ENCODE data around the gene CEL. TPM values are rescaled to one million over a fixed set of nuclear protein-coding genes. Genes with fewer than 3 reads are reported as not detected.
A peak's percentile ranks its signal among the peaks of the same experiment; 100 is the strongest.

CEL gene
- total RNA-seq, 2 experiments from 2014 or later = 2.4 to 2.8 TPM

DNA sequence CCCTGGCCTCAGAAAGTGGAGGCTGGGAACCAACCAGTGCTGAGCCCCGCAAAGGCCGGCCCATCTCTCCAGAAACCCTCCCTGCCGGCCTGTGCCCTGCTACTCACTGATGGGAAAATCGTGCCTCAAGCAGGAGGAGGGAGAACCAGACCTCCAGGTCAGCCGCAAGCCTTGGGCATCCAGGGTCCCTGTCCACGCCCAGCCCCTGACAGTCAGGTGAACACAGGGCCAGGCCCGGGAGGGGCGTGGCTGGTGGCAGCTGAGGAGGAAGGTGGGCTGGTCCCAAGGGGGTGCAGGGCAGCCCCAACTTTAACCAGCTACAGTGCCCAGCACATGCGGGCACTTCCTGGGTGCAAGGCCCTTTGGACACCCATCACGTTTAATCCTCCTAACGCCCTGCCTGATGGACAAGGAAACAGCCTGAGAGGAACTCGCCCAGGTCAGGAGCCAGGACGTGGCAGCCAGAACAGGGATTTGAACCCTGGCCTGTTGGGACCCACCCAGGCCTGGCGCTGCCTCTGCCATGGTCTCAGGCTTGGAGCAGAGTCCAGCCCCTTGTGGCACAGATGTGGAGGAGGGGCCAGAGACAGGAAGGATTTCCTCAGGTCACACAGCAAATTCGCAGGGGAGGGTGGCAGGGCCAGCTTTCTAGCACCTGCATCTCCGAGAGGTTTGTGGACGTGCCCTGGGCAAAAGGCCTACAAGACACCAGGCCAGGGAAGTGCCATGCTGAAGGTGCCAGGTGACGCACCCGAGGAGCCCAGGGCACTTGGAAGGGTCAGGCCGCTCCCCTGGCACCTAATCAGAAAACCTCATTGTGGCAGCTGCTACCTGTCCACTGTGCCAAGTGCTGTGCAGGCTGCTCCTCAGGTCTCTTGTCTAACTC is 54.8 kb downstream of the CEL start:
- DNase-seq = no peak
- Mint-ChIP-seq H3K27me3 (ENCODE audit: low read depth) (no peaks in the 10 kb centered on the region), H3K36me3 (ENCODE audit: low read depth) (peaks cover 9% of the 10 kb centered on the region), H3K27ac (no peak overlapping the region), H3K4me3 (no peak overlapping the region), H3K4me1 (ENCODE audit: low read depth) (peaks cover 81% of the 10 kb centered on the region), H3K9me3 (ENCODE audit: insufficient read depth) (no peaks in the 10 kb centered on the region)
- no peak for ATAC-seq
- CTCF ChIA-PET = interaction anchor here (1.0 to 22.3 kb wide), 6 partner anchors 9 to 68 kb away, joined by 3 to 421 read pairs (median 6); no protein-coding TSS in a partner anchor
- POLR2A ChIA-PET = interaction anchor here (1.2 to 2.8 kb wide), 4 partner anchors 17 to 232 kb away, joined by 5 to 17 read pairs (median 10); partner anchors contain the start of genes GTF3C5, MED22 and RPL7A

DNA sequence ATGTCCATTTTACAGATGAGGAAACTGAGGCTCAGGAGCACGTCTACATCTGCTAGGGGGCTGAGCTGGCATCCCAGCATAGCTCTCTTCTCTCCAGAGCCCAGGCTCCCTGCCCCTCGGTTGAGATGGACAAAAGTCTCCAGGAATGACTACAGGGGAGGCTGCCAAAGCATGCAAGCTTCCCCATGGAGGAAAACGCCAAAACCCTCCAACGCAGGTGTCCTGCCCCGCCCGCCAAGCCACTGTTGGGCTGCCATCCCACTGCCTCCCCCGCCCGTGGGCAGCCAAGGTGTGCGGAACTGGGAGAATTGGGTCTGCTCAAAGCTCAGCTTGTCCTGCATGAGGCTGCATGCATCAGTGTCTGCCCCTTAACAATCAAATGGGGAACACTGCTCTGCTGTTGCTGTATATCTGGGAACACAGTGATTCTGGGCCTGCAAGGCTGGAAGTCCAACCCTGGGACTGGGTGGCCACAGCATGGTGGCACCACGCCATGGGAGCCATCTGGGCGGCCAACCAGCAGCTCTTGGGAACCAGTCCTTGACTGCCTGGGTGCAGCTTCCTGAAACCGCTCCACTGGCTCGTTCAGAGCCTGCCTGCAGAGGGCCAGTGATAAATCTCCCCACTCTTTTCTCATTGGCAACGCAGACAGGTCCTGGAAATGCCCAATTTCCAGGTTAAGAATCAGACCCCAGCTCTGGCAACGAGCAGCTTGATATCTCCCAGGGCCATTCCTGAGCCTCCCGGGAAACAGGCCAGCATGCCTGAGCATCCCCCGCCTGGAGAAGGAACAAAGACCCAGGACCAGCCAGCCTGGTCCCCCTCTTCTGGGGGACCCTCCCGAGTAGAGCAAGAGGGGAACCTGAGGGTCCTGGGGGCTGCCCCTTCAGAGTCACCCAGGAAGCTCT is 55.7 kb downstream of the CEL start:
- no peak overlapping the region for H3K4me3 Mint-ChIP-seq

DNA sequence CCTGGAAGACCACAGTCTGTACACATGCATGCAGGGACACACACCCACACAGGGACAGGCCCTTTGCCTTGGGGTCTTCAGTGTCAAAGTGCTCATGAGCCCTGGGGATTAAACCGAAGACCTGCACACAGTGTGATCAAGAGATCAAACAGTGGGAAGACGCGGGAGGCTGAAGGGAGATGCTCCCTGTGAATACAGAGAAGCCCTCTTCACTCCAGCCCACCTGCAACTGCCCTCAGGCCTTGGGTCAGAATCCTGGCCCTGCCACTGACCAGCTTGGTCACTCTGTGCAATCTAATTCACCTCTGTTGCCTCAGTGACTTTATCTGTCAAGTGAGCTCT is 56.4 kb downstream of the CEL start:
- Mint-ChIP-seq H3K27ac (no peak overlapping the region), H3K9me3 (ENCODE audit: insufficient read depth) (no peaks in the 10 kb centered on the region), H3K4me3 (no peak overlapping the region), H3K4me1 (ENCODE audit: low read depth) (peaks cover 83% of the 10 kb centered on the region), H3K36me3 (ENCODE audit: low read depth) (peaks cover 8% of the 10 kb centered on the region), H3K27me3 (ENCODE audit: low read depth) (no peaks in the 10 kb centered on the region)
- ChIA-PET CTCF (interaction anchor here (0.9 to 22.3 kb wide), 4 partner anchors 15 to 96 kb away, joined by 3 to 421 read pairs (median 4); no protein-coding TSS in a partner anchor), POLR2A (interaction anchor here (0.8 to 1.7 kb wide), 5 partner anchors 13 to 30 kb away, joined by 3 to 8 read pairs (median 4); no protein-coding TSS in a partner anchor)
- ATAC-seq (no peak), DNase-seq (no peak)

More for the DNA sequence above, 55.7 kb downstream of the CEL start:
- ATAC-seq = no peak
- Mint-ChIP-seq H3K27me3 (ENCODE audit: low read depth) (no peaks in the 10 kb centered on the region), H3K36me3 (ENCODE audit: low read depth) (peaks cover 8% of the 10 kb centered on the region), H3K27ac (peak overlapping the region; percentile 68), H3K4me1 (ENCODE audit: low read depth) (peaks cover 83% of the 10 kb centered on the region), H3K9me3 (ENCODE audit: insufficient read depth) (no peaks in the 10 kb centered on the region)
- POLR2A ChIA-PET = interaction anchor here (1.0 to 2.8 kb wide), 5 partner anchors 16 to 231 kb away, joined by 3 to 17 read pairs (median 5); partner anchors contain the start of genes MED22 and RPL7A
- no peak for DNase-seq
- CTCF ChIA-PET = interaction anchor here (1.1 to 22.3 kb wide), 5 partner anchors 8 to 69 kb away, joined by 3 to 421 read pairs (median 7); no protein-coding TSS in a partner anchor

DNA sequence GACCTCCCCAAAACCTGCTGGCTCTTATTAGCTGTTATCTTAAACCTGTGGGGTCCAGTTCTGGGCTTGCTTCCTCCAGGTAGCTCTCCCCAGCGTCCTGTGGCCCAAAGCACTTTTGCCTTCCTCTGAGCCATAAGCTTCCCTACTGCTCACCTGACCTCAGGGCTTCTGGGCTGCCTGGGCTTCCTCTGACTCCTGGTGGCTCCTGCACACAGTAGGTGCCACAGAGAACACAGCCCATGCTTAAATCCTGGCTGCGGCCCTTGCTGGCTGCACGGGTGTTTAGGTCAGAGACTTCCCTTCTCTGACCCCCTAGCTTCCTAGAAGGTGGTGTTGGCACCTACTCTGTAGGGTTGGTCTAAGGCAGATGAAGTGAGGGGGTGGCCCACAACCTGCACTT is 56.8 kb downstream of the CEL start:
- Mint-ChIP-seq H3K36me3 (ENCODE audit: low read depth) (peaks cover 8% of the 10 kb centered on the region), H3K4me3 (no peak overlapping the region), H3K27ac (no peak overlapping the region), H3K4me1 (ENCODE audit: low read depth) (peaks cover 82% of the 10 kb centered on the region), H3K27me3 (ENCODE audit: low read depth) (no peaks in the 10 kb centered on the region), H3K9me3 (ENCODE audit: insufficient read depth) (no peaks in the 10 kb centered on the region)
- ATAC-seq (no peak), DNase-seq (no peak)
- CTCF ChIA-PET = interaction anchor here (0.9 to 22.3 kb wide), 4 partner anchors 15 to 96 kb away, joined by 3 to 421 read pairs (median 4); no protein-coding TSS in a partner anchor
- POLR2A ChIA-PET = interaction anchor here (0.8 to 1.7 kb wide), 4 partner anchors 12 to 30 kb away, joined by 3 to 8 read pairs (median 4); no protein-coding TSS in a partner anchor

DNA sequence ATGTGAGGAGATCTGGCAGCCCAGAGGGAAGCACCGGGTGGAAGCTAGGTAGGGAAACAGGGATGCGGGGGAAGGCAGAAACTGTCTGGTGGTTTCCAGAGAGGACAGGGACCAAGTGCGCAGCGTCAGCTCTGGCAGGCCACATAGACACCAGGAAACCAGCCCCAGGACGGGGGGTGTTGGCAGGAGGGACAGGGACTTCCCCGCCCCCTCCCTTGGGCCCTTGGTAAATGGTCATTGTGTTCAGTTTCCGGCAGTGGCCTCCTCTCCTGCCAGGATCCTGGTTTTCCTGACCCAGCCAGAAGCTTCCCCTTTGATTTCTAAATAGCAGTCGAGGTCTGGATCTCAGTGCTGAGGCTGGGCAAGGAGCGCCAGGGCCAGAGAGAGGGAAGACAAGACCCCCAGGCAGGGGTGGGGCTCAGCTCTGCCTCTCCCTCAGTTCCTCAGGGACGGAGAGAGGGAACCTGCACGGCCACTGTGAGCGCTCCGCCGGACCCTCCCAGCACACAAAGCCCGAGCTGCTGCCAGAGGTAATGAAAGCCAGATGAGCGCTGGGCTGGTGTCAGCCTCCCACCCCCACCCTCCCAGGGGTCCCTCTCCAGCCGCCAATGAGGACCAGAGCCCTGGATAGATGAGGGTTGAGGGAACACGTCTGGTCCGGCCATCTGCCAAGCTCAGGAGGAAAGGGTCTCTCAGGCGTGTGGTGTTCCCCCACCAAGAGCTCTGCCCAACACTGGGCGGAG is 57.5 kb downstream of the CEL start:
- H3K27ac Mint-ChIP-seq = no peak overlapping the region
- ChIA-PET CTCF (interaction anchor here (0.9 to 22.3 kb wide), 4 partner anchors 12 to 97 kb away, joined by 3 to 421 read pairs (median 4); no protein-coding TSS in a partner anchor), POLR2A (interaction anchor here (0.8 to 4.1 kb wide), 5 partner anchors 11 to 88 kb away, joined by 3 to 14 read pairs (median 5); partner anchors contain the start of gene GTF3C5)
- no peaks in the 10 kb centered on the region for H3K9me3 Mint-ChIP-seq (ENCODE audit: insufficient read depth)
- H3K4me3 Mint-ChIP-seq = no peak overlapping the region
- ATAC-seq (no peak), DNase-seq (no peak)
- H3K27me3 Mint-ChIP-seq (ENCODE audit: low read depth) = no peaks in the 10 kb centered on the region
- peaks cover 82% of the 10 kb centered on the region for H3K4me1 Mint-ChIP-seq (ENCODE audit: low read depth)
- H3K36me3 Mint-ChIP-seq (ENCODE audit: low read depth) = peaks cover 8% of the 10 kb centered on the region

DNA sequence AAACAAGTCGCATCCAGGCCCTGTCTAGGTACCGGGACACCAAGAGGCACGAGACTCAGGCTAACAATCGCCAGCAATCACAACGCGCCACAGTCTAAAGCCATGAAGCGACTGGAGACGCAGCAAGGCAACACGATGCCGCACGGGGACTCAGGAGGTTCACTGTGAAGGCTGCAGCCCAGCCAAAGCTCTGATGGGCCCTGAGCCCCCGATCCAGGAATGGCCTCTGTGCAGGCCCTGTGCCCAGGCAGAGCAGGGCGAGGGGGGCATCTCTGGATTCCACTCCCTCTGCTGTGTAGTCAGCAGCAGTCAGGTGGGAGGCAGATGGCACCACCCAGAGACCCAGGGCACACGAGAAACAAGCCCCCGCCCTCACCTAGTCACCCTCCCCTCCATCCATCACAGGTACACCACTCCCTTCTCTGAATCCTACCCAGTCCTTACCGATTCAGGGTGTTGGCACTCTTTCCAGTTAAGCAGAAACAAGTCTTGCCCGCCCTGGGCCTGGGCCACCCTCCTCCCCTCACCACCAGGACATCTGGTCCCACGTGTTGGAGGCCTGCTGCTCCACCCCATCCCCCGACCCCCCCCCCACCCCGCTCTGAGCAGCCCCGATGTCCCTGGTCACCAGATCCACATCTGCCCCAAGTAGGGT is 58.2 kb downstream of the CEL start:
- Mint-ChIP-seq H3K27me3 (ENCODE audit: low read depth) (no peaks in the 10 kb centered on the region), H3K4me3 (peak overlapping the region; percentile 76), H3K27ac (no peak overlapping the region), H3K9me3 (ENCODE audit: insufficient read depth) (no peaks in the 10 kb centered on the region), H3K4me1 (ENCODE audit: low read depth) (peaks cover 82% of the 10 kb centered on the region), H3K36me3 (ENCODE audit: low read depth) (peaks cover 12% of the 10 kb centered on the region)
- ChIA-PET CTCF (interaction anchor here (1.1 to 22.3 kb wide), 4 partner anchors 13 to 26 kb away, joined by 4 to 421 read pairs (median 10); no protein-coding TSS in a partner anchor), POLR2A (interaction anchor here (0.7 to 4.1 kb wide), 4 partner anchors 12 to 89 kb away, joined by 3 to 14 read pairs (median 4); partner anchors contain the start of gene GTF3C5)
- no peak for ATAC-seq
- DNase-seq = no peak

DNA sequence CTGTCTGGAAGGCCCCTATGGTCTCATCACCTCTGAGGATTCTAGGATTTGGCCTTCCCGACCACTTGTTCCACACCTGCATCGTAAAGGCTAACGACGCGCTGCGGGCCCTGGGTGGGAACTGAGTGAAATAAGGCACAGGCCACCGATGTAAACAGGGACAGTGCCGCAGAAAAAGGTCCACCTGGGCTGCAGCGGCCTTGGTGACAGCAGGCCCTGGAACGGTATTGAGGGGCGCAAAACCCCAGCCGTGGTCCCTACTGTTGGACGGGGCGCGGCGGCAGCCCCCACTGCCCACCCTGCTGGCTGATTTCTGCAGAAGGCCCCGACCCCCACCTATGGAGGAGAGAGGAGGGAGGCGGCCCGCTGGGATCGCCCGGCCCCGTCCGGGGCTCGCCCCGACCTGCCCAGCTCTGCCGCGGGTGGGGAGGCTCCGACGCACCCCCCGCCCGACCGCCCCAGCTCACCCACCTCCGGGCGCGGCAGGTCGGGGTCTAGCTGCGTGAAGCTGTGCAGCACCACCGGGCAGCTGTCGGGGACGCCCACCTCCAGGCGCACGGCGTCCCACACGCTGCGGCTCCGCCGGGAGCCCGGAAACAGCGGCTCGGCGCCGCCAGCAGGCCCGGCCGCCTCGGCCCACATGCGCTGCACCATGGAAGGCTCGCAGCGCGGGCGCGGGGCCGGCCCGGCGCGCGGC is 58.9 kb downstream of the CEL start:
- Mint-ChIP-seq H3K4me3 (peak overlapping the region; percentile 76), H3K9me3 (ENCODE audit: insufficient read depth) (no peaks in the 10 kb centered on the region), H3K36me3 (ENCODE audit: low read depth) (peaks cover 14% of the 10 kb centered on the region), H3K27ac (peak overlapping the region; percentile 79), H3K4me1 (ENCODE audit: low read depth) (peaks cover 80% of the 10 kb centered on the region), H3K27me3 (ENCODE audit: low read depth) (no peaks in the 10 kb centered on the region)
- ChIA-PET POLR2A (interaction anchor here (0.5 to 4.1 kb wide), 5 partner anchors 11 to 945 kb away, joined by 3 to 14 read pairs (median 4); partner anchors contain the start of gene GTF3C5), CTCF (interaction anchor here (0.7 to 1.8 kb wide), 4 partner anchors 13 to 28 kb away, joined by 3 to 14 read pairs (median 4); no protein-coding TSS in a partner anchor)
- DNase-seq (no peak), ATAC-seq (no peak)

Small RNA genes lying within 50 kb of the gene (microRNA-seq; reads per million reads assigned to microRNA genes)
- 4.0 reads per million for gene MIR6877

Other genes starting within 250 kb of the CEL start
- under 1 TPM in 1 of 2 experiments, not detected in 1; 0.39 TPM for gene AK8, start 183.7 kb upstream of the CEL start, total RNA-seq
- gene SPACA9, start 183.1 kb upstream of the CEL start, total RNA-seq = 1 to 10 TPM; 6.0 to 7.7 TPM
- gene TSC1, start 117.4 kb upstream of the CEL start, total RNA-seq = 10 to 100 TPM; 26.1 to 26.6 TPM
- gene GFI1B, start 83.3 kb upstream of the CEL start, total RNA-seq = not detected
- gene GTF3C5, start 31.0 kb upstream of the CEL start, total RNA-seq = 10 to 100 TPM; 89.3 to 95.7 TPM
- 100 to 1,000 TPM in 1 of 2 experiments, 10 to 100 TPM in 1; 85.7 to 102 TPM for gene RALGDS, start 59.3 kb downstream of the CEL start, total RNA-seq
- 1 to 10 TPM; 3.1 to 4.1 TPM for gene GBGT1, start 101.9 kb downstream of the CEL start, total RNA-seq
- gene OBP2B, start 147.3 kb downstream of the CEL start, total RNA-seq = not detected
- not detected for gene ABO, start 213.2 kb downstream of the CEL start, total RNA-seq

Data from activated CD8-positive, alpha-beta T cell treated with anti-CD3 and anti-CD28 coated beads, Interleukin-2, amount 10 ng/mL, durations not matched to agents 7 days and 5 days (primary cell).